ENCODE measurements around the gene SIGLEC12.
"Not testable (repeated sequence)": the region's sequence is repeated elsewhere in the genome, so short reads cannot be mapped to it uniquely, and the experiment has no call there.

The SIGLEC12 gene

GRCh38 chr19:51479531-51480331 is 21.9 kb downstream of the SIGLEC12 start:
- no peak for DNase-seq

DNA sequence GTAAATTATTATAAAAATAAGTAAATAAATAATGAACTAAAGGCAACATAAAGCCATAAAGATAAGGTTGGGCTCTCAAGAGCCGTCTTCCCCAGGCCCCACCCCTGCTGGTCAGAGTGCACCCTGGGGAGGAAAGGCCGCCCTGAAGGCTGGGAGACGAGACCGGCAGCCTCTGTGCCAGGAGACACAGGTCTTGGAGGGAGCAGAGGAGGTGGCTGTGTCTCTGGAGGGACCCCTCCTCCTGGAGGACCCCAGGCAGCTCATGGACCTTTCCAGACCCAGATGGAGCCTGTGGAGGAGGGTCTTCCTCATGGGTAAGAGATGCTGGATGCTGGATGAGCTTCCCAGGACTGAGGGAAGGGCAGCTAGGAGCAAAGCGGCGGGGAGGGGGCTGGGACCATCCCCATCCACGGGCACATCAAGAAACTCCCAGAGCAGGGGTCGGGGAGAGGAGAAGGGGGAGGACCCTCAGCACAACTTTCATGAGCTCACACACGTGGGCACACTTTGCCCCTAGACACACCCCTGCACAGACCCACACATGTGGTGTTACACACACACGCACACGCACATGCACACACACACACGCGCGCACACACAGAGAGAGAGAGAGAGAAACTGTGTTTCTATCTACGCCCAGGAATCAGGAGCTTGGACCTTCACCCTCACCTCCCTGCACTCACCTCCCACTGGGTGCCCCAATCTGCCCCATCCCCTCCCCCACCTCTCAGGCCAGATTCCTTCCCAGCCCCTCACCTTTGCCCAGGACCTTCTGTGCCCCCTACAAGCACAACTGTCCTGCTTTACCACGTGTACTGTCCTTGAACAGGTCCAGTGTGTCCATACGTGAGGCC is 23.0 kb downstream of the SIGLEC12 start, which contains the start of gene CEACAM18:
TSS of gene CEACAM18 (plus strand) at position 159 of the 854 bp plus-strand sequence.
- no peak for DNase-seq

DNA sequence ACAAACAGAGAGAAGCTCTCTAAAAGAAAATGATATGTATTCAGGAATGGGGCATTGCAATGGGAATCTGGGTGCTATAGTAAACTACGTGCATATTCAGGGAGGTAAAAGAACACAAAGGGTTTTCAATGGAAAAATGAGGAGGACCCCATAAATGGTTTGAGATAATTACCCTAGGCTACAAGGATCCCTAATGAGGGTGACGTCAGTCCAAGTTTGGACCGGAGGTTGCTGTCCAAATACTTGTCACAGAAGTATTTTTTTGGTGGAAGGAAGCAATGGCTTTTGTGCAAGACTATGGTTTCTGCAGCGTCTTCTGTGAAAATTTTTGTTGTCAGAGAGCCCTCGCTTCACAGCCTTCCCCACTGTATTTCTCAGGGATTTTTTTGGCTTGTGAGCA is 24.3 kb downstream of the SIGLEC12 start:
- no peak for DNase-seq

GRCh38 chr19:51476164-51476563 is 25.4 kb downstream of the SIGLEC12 start:
- no peak for DNase-seq

- DNase-seq = peak; percentile 70
Measured at GRCh38 chr19:51473009-51473707, 28.4 kb downstream of the SIGLEC12 start.

- DNase-seq = no peak
Measured at GRCh38 chr19:51472607-51473006, 29.0 kb downstream of the SIGLEC12 start.

- no peak for DNase-seq
Measured at GRCh38 chr19:51471527-51471926, 30.1 kb downstream of the SIGLEC12 start.

DNA sequence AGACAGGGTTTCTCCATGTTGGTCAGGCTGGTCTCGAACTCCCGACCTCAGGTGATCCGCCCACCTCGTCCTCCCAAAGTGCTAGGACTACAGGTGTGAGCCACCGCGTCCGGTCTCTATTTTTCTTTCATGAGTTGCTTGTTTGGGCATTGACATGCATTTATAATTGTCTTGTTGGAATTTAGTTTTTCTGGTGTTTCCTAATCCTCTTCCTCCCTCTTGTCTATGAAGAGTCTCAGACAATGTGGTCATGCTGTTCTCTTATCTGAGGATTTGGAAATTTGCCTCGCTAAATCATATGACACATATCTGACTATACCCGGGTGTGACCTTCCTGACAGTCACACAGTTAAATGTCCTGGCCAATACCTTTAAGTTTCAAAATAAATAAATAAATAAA is 30.6 kb downstream of the SIGLEC12 start:
- no peak for DNase-seq

DNA sequence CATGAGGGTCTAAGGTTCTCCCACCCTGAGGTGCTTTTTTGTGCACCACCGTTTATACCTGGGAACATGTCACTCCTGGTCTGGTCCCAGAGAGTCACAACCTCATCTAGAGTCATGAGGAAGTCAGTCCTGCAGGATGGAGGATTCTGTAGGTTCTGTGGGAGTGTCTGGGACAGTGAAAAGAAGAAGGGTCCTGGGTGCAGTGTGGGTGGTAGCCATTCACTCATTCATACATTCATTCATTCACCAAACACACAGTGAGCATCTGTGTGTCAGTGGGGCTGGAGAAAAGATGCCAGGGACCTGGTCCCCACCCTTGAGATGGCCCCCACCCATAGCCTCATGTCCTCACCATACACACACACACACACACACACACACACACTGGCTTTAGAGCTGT is 32.0 kb downstream of the SIGLEC12 start:
- DNase-seq = no peak

DNA sequence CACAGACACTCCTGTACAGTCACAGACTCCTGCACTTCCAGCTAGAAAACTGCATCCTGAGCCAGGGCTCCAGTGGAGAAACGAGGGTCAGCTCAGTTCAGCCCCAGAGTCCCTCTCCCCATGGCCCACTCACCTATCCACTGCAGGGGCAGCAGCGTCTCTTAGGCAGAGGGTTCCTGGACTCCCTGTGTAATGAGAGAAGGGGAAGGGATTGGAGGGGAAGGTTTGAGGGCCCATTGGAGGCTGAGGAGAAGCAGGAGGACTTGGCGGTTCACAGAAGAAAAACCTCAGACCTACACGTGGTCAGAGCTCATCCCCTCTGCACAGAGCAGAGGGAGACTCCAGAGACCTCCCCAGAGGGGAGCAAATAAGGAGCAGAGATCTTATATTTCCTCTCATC is 32.4 kb downstream of the SIGLEC12 start:
- no peak for DNase-seq

- no peak for DNase-seq
Measured at GRCh38 chr19:51468545-51468920, 33.1 kb downstream of the SIGLEC12 start.

DNA sequence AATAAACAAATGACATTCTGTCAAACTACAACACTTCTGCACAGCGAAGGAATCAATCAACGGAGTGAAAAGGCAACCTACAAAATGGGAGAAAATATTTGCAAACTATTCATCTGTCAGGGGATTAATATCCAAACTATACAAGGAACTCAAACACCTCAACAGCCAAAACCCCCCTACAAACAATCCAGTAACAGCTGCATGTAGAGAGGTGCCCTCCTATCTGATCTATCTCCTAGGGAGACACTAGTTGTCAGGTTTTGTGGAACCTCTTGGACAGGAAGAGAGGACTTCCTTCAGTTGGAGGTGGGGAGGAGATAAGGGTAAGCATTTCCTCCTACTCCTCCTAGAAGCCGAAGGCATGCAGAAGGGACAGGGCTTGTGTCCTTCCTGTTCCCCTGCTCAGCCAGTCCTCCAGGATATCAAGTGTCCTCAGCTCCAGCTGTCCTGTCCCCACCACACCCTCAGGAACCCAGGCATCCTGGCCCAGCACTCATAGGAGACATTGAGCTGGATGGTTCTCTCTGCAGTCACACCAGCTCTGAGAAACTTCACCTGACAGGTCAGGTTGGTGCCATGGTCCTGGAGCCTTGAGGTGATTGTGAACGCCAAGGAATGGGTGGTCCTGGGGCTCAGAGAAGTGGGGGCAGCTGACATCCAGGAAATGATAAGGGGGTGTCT is 33.6 kb downstream of the SIGLEC12 start:
- no peak for DNase-seq

DNA sequence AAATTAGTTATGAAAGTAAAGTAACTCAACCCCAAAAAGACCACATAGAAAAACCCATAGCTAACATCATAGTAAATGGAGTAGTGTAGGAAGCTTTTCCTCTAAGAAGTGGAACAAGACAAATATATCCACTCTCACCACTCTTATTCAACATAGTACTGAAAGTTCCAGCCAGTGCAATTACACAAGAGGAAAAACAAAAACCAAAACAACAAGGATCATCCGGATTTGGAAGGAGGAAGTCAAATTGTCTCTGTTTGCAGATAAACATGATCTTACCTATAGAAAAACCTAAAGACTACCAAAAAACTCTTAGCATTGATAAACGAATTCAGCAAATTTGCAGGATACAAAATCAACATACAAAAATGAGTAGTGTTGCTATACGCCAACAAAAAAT is 34.9 kb downstream of the SIGLEC12 start:
- DNase-seq = no peak

GRCh38 chr19:51463976-51464581 is 37.5 kb downstream of the SIGLEC12 start:
- not testable (repeated sequence) for DNase-seq

GRCh38 chr19:51462681-51463080 is 38.9 kb downstream of the SIGLEC12 start:
- no peak for DNase-seq

DNA sequence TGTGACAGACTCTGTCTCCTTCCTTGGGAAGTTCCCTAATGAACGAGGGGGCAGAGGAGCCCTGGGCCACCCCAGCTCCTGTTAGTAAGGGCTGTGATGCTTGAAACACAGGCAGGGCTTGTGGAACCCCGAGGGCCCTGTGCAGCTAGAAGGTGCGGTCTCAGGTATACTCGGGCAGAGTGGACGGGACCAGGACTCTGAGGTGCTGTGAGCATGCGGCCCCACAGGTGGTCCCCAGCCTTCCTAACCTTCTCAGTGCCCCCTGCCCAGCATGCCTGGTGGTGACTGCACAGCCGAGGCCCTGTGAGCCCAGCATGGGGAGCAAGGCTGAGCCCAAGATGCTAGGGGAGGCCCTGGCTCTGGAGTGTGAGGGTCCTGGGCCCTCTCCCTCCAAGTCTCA is 39.3 kb downstream of the SIGLEC12 start:
- DNase-seq = no peak

GRCh38 chr19:51461723-51462161 is 39.9 kb downstream of the SIGLEC12 start:
- DNase-seq = no peak

DNA sequence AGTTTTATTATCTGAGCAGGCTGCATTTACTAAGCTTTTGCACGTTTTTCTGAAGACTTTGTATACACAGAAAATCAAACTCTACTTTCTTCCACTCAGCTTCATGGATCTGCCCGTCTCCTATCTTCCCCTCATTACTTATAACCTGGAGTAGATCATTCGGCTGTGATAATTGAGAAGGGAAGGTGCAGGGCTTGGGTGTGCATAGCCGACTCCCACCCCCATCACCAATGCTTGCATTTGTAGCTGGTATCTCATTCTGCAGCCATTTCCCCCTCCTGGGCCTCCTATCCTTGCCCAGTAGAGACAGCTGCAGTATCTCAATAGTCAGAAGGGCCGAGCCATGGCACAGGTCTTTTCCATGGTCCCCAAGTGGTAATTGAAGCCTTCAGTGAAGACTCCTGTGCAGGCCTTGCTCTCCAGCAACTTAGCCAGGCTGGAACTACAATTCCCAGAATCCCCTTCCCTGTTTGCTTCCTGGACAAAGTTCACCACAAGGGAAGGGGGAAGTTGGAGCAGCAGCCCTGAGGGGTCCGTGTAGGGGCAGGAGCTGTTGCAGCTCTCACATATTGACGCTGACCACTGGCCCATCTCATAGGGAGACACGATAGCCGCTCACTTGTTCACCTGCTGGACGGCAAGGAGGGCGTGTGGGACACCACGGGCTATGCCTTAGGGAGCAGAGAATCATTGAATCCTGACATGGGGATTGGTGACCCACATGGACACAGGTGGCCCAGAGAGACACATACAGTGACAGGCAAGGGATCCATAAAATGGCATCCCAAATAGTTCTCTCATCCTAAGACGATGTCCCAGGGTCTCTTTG is 41.2 kb downstream of the SIGLEC12 start:
- no peak for DNase-seq

GRCh38 chr19:51458899-51459505 is 42.6 kb downstream of the SIGLEC12 start:
- DNase-seq = no peak

DNA sequence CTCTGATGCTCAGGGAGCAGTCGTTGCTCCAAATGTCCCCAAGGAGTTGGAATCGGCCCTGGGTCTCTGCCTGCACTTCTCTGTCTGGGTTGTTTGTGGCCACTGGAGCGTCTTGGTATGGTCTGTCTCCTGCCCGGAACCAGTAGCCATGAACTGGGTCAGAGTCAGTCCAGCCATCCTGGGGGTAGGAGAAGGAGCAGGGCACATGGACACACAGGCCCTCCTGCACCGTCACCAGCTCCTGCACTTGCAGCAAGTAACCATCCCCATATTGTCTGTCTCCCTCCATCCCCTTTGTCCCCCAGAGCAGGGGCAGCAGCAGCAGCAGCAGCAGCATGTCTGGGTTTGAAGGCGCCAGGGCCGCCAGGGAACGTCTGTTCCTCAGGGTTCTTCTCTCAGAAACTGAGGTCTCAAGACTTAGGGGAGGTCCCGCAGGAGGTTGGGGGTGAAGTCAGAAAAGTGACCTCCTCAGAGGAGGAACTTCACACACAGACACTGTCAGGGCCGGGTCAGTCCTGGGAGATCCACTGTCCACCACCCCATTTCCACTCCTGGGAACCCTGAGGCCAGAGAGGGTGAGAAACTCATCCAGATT is 43.5 kb downstream of the SIGLEC12 start, which contains the start of gene SIGLEC8:
TSS of gene SIGLEC8 (minus strand) at position 404 of the 595 bp plus-strand sequence. CDS start at position 337, 67 bp downstream.
- DNase-seq = no peak
